Measurements from ENCODE around the gene TAS2R9.
"Not testable (repeated sequence)": the region's sequence is repeated elsewhere in the genome, so short reads cannot be mapped to it uniquely, and the experiment has no call there.

The TAS2R9 gene, protein sequence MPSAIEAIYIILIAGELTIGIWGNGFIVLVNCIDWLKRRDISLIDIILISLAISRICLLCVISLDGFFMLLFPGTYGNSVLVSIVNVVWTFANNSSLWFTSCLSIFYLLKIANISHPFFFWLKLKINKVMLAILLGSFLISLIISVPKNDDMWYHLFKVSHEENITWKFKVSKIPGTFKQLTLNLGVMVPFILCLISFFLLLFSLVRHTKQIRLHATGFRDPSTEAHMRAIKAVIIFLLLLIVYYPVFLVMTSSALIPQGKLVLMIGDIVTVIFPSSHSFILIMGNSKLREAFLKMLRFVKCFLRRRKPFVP

GRCh38 chr12:10810068-10810467, at the start of gene TAS2R9:
TAS2R9 (minus strand) TSS chr12:10810168; CDS start chr12:10810075, 93 bp downstream.
- DNase-seq (ENCODE audit: low spot score): no peak

GRCh38 chr12:10855807-10856206, 45.8 kb upstream of the TAS2R9 start:
- no peak for DNase-seq (ENCODE audit: low spot score)

- DNase-seq (ENCODE audit: low spot score): no peak
Observed at GRCh38 chr12:10853776-10854175, 43.8 kb upstream of the TAS2R9 start.

DNA sequence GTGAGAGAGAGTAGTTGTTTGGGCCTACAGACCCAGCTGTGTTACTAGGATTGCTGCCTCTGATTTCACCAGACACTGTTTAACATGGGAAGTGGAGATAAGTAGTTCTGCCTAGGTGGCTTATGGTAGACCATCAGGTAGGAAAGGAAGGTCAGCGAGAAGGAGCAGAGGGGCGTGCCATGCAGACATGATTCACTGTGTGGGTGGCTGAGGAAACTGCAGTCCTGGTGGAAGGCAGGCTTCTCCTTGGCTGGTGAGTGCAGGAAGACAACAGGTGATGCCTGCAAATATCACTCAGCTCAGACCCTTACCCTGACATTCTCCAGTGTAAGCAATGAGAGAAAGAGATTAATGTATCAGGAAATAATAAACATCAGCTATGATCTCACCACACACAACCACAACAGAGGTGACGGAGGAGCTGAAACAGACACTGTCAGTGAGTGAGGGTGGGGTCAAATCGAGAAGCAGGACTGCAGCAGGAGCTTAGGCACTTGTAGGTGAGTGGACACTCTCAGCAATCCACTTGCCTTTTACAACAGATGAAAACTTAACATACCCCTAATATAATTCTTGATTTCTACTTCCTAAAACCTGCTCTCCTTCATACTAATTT, 41.4 kb upstream of the TAS2R9 start:
- no peak for DNase-seq (ENCODE audit: low spot score)

GRCh38 chr12:10849425-10849878, 39.5 kb upstream of the TAS2R9 start, which contains the start of gene PRR4:
PRR4 (minus strand) TSS chr12:10849475; CDS start chr12:10849437, 38 bp downstream.
- no peak for DNase-seq (ENCODE audit: low spot score)

GRCh38 chr12:10847744-10848143, 37.8 kb upstream of the TAS2R9 start:
- DNase-seq (ENCODE audit: low spot score): no peak

- no peak for DNase-seq (ENCODE audit: low spot score)
Observed at GRCh38 chr12:10842862-10843261, 32.9 kb upstream of the TAS2R9 start.

DNA sequence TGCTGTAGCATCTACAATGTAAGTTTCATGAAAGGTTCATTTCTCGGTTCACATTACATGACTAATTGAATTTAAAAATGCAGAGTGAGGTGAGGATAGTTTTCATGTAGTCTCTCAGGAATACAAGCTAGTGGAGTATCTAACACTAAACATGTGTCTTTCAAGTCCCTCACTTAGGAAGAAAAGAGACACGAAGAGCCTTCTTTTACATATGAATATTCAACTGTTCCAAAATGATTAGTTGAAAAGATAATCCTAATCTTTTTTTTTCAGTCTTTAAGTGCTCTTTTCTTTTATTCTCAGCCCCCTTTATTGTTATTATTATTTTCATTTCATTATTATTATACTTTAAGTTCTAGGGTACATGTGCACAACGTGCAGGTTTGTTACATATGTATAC, 28.5 kb upstream of the TAS2R9 start:
- DNase-seq (ENCODE audit: low spot score): no peak

GRCh38 chr12:10829994-10830393, 20.0 kb upstream of the TAS2R9 start:
- DNase-seq (ENCODE audit: low spot score): no peak

GRCh38 chr12:10826258-10826657, 16.3 kb upstream of the TAS2R9 start, which contains the start of gene TAS2R10:
TAS2R10 (minus strand) TSS chr12:10826358; CDS start chr12:10826269, 89 bp downstream.
- no peak for DNase-seq (ENCODE audit: low spot score)

GRCh38 chr12:10824957-10825356, 15.0 kb upstream of the TAS2R9 start:
- DNase-seq (ENCODE audit: low spot score): no peak

GRCh38 chr12:10811883-10812536, 2.0 kb upstream of the TAS2R9 start:
- DNase-seq (ENCODE audit: low spot score): no peak

DNA sequence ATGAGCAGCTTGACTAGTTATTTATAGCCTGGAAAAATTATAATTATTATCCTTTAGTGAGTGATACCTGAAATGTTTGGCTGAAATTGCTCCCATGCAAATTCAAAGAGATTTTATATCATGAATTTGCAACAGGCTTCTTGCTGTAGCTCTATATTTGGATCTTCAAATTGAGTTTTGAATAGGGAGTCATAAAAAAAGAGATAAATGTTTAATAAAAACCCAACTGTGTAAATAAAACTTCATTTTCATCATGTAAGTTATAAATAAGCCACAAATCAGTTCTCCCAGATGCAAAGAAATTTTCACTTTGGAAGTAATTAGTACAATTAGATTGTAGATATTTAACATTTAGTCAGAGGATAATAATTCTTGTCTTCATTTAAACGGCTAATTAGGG, 2.8 kb downstream of the TAS2R9 start, which contains the start of gene TAS2R8:
TSS of gene TAS2R8 (minus strand) at position 101 of the 400 bp plus-strand sequence. CDS start 306 bp downstream, outside the sequence.
- no peak for DNase-seq (ENCODE audit: low spot score)

DNA sequence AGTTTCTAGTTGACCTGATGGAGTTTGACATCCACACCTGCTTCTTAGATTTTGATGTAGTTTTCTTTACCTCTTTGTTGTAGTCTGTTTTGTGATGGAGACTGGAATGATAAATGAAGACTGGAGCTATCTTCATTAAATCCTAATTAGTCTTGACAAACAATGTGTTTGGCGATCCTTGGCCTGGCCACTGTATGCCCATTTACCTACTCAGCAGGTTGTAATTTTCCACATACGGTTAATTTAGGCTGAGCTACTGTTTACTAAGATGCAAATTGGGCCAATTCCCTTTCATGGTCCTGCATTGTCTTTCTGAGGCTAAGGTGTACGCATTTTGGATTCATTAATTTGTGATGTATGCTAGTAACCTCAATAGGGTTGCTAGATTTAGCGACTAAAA, 7.4 kb downstream of the TAS2R9 start, which contains the start of gene TAS2R7:
TSS of gene TAS2R7 (minus strand) at position 41 of the 400 bp plus-strand sequence. CDS start 57 bp downstream, outside the sequence.
- DNase-seq (ENCODE audit: low spot score): no peak

- no peak for DNase-seq (ENCODE audit: low spot score)
Observed at GRCh38 chr12:10801741-10802140, 8.2 kb downstream of the TAS2R9 start.

DNA sequence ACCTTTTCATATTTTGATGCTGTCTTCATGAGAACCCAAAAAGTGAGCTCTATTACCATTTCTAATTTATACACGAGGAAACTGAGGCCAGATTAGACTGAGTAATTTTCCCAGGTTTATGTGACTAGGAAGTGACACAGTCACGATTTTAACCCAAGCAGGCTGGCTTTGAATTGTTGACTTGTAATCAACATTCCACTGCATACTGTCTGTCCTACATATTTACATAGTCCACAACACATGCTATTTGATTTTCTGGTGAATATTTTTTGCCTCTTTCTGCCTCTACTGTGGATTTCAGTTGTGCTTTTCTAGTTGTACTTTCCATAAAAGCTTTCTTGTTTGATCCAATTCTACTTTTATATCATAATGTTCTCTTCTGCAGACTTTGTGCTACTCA, 15.7 kb downstream of the TAS2R9 start:
- DNase-seq (ENCODE audit: low spot score): no peak

DNA sequence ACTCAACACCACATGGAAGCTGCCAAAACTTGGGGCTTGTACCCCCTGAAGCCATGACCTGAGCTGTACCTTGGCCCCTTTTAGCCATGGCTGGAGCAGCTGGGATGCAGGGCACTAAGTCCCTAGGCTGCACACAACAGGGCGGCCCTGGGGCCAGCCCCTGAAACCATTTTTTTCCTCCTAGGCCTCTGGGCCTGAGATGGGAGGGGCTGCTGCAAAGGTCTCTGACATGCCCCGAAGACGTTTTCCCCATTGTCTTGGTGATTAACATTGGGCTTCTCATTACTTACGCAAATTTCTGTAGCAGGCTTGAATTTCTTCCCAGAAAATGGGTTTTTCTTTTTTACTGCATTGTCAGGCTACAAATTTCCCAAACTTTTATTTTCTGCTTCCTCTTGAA, 18.2 kb downstream of the TAS2R9 start:
- not testable (repeated sequence) for DNase-seq (ENCODE audit: low spot score)

- no peak for DNase-seq (ENCODE audit: low spot score)
Observed at GRCh38 chr12:10783252-10783651, 26.7 kb downstream of the TAS2R9 start.

DNA sequence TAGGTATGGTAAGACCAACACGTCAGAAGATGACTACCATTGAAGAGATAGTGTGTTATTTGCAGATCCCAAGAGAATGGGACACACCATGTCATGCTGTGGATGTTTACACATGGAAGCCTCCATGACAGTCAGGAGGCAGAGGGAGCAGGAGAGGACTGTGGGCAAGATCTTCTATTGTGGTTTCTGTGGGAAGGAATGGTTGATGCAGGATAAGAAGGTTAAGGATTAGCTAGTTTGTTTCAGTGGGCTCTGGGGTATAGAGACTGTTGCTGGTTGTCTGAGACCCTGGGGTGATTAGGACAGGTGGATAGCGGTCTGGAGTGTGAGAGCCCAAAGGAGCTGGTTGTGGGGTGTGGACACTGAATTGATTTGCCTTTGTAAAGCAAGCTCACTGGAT, 30.9 kb downstream of the TAS2R9 start:
- DNase-seq (ENCODE audit: low spot score): no peak

DNA sequence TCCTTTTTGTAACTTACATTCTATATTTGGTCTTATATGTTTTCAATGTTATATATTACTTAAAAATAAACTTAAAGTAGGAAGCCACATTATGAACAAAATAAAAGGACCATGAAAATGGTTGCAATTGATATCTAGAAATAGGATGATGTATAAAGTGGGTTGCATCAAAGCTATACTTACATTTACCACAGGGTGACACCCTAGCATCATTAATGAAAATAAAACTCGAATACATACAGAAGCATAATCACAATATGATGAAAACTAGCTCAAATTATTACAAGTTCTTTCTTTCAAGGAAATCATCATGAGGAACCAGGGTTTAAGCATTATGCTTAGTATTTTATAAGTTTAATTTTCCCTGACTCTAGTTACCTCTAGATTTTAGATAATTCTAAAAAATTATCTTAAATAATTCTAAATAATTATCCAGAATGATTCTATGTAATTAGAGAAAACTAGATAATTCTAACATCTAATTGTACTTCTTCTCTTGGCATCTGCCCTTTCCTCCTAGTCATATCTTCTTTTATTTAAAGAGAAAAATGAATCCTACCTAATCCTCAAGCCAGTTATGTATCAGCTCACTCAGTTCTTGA, 38.7 kb downstream of the TAS2R9 start:
- peak; percentile 49 for DNase-seq (ENCODE audit: low spot score)

- no peak for DNase-seq (ENCODE audit: low spot score)
Observed at GRCh38 chr12:10759657-10760056, 50.3 kb downstream of the TAS2R9 start.
